GM21786 (cell line): ENCODE measurements around the gene PON3.
"Not testable (repeated sequence)": the region's sequence is repeated elsewhere in the genome, so short reads cannot be mapped to it uniquely, and the experiment has no call there.

Source experiments
- ATAC-seq: cut with Tn5 transposase; IDR thresholded peaks from one replicate; pipeline ENCODE4 v1.9.1; 2021; ENCODE audit not compliant: unreplicated experiment

The PON3 gene

DNA sequence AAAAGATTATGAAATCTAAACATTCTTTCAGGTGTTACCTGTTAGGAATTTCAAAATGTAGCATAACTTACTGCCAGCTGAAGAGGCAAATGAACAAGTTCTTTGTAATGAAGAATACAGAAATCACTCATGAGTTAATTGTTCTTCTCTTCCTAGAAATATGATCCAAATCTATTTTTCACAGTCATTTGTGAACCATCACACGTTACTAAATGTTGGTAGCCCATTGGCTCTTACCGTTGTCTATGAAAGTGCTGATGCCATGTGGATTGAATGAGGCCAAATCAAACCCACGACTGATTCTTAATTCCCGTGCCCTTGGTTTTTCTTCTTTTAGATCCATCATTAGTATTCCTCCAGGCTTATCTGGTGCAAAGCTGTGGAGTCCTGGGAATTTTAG is 15.9 kb upstream of the PON3 start:
- no peak for ATAC-seq

DNA sequence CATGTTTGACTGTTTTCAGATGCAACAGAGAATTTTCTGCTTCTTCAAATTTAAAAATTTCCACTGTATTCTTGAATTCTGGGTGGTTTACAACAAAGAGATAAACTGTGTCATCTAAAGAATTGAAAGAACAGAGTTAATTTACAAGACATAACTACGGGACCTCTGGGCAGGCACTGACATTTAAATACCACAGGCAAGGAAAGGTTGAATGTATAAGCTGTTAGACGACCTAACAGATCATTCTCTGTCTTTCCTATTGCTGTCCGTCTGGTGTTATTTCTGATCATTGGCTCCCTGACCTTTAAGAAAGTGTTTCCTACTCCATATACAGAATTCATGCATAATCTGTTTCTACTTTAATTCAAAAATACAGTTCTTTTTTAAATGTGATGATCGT is 15.5 kb upstream of the PON3 start:
- no peak for ATAC-seq

DNA sequence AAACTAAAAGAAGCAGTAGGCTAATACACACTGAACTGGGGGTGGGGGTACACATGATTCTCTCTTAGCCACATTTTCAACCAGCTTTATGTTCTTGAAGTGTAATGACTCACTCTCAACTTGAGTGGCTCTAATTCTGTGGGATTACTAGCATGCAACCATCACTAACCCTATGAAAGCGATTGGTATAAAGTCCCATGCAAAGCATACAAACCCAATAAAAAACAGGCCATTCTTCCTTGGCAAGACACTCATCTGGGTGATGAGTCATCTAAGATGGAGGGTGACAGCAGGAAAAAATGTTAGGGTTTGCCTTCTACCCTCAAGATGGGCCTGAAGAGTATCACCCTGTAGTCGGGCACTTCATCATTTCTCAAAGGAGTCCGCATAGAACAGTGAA is 14.9 kb upstream of the PON3 start:
- no peak for ATAC-seq

DNA sequence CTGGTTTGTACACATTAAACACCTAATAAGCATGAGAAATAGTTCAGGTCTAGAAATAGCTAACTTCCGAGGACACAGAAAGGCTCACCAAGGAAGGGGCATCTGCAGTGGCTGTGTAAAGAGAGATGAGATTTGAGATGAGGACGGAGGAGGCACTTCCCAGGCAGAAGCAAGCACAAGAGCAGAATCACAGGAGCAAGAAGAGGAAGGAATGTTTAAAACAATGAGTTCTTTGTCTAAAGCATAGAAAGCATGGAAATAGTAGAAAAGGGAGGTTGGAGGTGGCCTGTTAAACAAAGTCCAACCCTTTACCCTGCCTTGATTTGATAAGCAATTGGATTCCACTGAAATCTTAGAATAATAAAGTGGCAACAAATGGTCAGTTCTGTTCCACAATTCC is 11.6 kb upstream of the PON3 start:
- no peak for ATAC-seq

DNA sequence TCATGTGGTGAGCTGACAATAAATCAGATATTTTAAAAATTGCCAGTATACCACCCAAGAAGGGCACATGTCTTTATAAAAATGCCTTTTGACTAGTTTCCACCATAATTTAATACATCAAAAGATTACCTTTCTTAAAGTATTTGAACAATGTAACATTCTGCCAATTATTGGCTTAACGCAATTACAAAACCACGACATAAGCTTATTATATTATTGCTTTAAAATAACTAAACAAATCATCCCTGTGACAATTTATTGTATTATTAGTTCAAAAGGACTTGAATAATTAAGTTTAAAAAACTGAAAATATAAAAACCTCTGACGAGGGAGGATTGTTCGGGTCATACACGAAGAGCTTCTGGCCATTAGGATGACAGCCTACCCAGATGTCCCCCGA is 9.6 kb upstream of the PON3 start:
- no peak for ATAC-seq

DNA sequence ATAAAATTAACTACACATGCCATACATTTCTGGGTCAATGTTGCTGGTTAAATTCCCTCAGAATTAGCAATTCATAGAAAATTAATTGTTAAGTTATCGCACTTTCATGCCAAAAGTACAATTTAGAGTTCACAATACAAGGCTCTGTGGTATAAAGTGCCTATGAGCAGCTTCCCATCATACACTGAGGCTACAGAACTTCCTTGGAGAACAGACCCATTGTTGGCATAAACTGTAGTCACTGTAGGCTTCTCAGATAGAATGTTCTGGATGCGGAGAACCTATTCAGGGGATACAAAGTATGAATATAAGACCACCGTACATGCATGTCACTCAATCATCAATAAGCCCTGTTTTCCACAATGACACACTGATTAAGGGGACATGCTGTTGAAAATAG is 9.0 kb upstream of the PON3 start:
- ATAC-seq, result no peak

DNA sequence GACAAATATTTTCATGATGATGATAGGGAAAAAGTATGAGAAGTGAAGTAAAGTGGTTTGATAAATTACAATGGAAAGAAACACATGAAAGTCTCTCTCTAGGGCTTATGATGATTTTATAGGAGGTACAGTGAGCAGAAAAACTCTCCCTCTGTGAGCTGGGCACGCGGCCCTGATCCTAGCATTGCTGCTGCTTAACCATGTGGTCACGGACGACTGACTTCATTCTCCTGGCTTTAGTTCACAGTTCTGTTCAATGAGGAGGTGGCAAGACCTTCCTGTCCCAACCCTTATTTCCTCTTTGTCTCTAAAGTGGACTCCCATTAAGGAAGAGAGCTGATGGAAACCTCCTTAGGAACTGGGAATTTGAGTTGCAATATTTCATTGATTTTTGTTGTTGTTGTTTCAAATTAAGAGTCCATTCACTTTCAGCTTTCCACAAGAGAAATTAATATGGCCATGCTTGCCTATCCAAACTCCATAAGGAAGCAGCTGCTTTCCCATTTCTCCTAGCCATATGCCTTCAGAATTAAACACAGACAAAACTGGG is 8.2 kb upstream of the PON3 start:
- no peak for ATAC-seq

DNA sequence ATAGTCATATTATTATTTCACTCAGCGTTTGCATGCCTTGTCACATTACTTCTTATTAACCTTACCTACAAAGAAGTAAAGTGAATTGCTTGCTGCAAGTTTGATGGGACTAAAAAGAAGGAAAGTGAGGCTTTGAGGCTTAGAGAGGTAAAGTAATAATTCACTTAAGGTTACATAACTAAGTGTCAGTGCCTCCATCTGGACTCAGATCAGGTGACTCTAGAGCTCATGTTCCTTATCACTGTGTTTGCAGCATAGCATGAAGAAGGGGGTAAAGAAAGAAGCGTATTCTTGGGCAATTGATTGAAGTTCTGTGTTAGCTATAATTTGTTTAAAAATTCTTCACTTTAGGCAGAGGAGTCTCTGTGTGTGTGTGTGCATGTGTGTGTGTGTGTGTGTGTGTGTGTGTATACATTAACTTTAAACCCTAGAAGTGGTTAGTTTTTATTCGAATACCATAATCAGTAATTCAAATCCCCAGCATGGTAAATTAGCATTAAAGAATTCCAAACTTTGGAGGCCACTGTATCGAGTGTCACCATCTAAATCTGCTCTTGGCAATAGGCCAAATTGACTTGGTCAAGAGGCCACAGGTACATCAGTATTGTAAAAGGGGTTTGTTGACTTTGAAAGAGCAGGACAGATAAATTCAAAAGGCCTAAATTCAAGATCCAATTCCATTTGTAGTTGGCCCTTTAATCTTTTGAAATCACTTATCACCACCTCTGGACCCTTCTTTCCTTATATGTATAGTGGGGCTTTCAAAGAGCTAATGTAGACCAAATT is 2.2 kb upstream of the PON3 start:
- ATAC-seq, result no peak

DNA sequence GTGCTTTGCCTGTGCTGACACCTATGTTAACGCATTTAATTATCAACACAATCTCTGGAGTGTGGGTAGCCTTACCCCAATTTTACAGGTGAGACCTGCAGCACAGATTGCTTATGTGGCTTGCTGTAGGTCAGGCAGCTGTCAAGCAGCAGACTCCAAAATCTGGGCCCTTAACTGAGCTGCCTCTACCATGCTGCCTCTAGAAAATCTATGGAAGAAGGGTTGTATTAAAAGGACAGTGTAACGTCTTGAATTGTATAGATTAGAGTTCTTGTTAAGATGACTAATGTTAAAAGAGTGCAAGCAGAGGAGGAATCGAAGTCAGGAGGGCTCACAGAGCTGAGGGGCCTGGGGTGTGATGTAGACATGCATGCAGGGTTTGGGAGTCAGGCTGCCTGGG is 1.2 kb upstream of the PON3 start:
- no peak for ATAC-seq

DNA sequence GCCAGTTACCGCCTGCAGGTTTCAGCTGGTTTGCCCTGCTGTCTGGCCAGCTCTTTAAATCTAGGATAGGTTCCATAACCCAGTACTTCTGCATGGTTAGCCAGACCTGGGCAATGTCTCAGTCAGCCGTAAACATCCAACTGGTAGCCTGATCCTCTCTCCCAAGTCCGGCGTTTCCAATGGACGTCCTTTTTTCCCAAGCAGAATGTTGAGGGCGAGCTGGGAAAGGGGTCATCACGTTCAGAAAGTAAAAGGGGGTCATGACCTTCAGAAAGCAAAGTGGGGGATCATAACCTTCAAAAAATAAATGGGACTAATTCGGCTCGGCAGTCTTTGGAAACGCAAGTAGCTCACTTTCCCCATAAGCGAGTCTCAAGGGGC is 430 bp downstream of the PON3 start:
- ATAC-seq, result no peak

DNA sequence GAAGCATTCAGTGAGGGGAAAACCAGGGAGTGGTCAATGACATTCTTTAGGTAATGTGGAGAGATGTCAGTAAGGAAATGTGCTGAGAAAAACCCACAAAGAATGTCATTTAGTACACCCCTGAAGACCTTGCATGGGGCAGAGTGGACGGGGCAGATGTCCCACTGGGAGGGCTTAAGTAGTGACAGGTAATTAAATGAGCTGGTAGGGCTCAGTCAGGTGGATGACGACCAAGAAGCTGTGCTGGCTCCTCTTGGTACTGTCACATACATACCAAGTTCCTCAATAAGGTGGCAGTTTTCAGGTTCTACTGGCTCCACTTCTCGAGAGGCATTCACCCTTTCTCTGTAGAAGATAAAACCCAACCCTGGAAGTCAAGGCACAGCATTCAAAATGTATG is 1.8 kb downstream of the PON3 start:
- ATAC-seq, result no peak

DNA sequence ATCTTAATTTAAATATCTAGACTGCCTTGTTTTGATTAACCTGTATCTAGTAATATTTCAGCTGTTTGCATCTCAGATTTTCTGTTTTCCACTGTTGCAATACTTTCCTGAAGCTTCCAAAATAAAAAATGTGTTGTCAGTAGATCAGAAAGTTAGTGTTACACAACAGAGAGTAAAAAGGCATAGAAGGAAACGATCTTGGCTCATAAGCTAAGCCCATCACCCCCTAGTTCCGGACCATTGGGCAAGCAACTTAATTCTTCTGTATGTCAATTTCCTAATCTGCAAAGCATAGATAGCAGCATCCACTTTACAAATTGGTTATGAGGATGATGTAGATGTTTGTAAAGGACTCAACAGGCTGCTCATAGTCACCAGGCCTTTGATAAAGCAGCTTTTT is 4.4 kb downstream of the PON3 start:
- ATAC-seq, result no peak

DNA sequence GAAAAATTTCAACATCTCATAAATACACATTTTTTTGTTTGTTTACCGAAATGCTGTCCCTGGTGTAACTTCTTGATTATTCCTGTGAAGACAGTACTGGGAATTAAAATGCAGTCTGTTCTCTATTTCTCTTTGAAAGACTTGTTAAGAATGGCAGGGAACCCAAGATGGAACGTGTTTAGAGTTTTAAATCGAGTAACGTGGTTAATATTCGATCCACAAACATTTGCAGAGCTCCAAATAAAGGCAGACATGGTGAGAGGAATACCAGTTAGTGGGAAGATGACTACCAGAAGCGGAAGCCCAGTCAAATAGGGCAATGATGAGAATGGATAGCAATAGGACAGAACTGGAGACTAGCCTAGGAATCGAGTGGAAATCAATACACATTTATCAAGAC is 6.7 kb downstream of the PON3 start:
- ATAC-seq, result no peak

DNA sequence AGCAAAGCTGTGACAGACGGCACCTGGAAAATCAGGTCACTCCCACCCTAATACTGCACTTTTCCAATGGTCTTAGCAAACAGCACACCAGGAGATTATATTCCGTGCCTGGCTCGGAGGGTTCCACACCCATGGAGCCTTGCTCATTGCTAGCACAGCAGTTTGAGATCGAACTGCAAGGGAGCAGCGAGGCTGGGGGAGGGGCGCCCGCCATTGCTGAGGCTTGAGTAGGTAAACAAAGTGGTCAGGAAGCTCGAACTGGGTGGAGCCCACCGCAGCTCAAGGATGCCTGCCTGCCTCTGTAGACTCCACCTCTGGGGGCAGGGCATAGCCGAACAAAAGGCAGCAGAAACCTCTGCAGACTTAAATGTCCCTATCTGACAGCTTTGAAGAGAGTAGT is 16.7 kb downstream of the PON3 start:
- ATAC-seq, result not testable (repeated sequence)

DNA sequence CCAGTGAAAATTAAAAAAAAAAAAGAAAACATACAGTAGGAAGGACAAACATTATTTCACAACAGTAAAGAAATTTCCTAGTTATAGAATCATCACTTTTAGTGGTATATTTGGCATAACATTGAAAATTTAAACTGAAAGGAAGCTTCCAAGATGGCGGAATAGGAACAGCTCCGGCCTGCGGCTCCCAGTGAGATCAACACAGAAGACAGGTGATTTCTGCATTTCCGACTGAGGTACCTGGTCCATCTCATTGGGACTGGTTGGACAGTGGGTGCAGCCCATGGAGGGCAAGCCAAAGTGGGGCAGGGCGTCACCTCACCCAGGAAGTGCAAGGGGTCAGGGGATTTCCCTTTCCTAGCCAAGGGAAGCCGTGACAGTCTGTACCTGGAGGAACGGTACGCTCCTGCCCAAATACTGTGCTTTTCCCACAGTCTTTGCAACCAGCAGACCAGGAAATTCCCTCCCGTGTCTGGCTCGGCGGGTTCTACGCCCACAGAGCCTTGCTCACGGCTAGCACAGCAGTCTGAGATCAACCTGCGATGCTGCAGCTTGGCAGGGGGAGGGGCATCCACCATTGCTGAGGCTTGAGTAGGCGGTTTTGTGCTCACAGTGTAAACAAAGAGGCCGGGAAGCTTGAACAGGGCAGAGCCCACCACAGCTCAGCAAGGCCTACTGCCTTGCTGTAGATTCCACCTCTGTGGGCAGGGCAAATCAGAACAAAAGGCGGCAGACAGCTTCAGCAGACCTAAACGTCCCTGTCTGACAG is 19.4 kb downstream of the PON3 start:
- ATAC-seq, result no peak

DNA sequence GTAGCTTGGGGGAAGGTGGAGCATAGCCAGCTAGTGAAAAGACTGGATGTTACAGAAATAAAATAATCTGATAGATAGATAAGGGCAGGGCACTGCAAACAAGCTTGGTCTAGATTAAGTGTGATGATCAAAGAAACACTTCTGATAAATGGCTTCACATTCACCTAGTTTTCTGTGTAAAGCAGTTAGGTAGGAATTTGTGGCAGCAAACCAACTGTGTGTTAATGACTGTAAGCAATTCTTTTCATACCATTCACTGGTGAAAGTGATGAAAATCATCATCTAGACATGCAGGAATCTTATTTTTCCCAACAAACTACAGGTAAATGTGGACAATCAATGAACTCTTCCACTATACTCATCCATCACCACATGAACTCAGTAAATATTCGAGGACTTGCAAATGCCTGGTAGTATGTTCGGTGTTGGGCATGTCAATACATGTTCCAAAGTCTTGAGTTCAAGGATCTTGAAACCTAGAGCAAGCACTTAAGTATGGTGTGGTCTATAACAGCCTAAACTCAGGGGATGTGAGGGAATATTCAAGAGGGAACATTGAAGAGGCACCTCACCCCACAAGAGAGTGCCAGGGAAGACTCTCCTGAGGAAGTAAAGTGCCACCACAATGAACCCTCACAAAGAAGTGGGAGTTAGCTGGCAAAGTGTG is 20.5 kb downstream of the PON3 start:
- ATAC-seq, result no peak

DNA sequence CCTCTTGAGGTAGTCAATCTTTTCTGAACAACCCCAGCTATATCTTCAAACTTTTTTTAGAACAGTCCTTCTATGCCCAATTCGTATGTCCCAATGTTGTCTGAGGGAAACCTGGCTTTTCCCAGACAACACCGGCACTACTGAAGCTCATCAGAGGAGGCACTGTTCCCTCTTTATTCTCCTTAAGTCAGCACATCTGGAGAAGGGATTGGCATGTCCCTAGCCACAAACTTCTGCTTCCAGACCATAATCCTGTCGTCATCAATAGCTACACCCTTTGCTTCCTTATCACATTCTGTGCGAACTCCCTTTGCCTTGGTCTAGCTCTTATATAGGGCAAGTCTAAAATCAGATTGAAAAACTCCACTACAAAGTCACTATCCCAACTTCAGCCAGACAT is 22.9 kb downstream of the PON3 start:
- ATAC-seq, result no peak

DNA sequence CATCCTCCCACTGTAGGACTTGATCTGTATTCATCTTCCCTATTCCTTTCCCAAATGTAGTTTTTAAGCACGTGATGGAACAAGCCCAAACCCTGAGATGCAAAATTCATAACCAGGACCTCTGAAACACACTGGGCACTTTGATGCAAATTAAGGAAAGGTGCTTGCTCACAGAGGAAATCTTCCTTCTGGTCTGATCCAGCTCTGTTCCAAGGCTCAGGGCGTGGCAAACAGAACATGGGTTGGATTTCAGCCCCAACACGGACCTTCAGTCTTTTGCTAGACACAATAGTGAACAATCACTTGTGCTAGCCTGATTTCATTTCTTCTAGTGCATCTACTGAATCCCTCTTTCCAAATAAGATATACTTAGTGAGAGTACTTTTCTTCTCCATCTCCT is 27.9 kb downstream of the PON3 start:
- ATAC-seq, result no peak

DNA sequence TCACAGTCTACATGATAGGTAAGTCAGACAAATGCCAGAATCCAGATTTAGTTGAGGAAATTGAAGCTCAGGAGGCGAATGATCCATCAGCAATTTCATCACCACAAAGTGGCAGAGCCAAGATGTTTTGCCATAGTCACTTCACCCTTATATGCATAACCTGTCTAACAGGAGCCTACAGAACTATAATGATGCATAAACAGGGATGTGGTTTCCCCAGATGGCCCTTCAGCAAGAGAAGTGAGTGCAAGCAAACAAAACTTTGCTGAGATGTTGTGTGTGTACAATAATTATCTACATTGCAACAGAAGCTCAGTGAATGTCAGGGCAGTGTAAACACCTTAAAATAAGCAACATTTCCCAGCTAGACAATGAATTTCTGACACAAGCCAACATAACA is 28.6 kb downstream of the PON3 start:
- ATAC-seq, result no peak

DNA sequence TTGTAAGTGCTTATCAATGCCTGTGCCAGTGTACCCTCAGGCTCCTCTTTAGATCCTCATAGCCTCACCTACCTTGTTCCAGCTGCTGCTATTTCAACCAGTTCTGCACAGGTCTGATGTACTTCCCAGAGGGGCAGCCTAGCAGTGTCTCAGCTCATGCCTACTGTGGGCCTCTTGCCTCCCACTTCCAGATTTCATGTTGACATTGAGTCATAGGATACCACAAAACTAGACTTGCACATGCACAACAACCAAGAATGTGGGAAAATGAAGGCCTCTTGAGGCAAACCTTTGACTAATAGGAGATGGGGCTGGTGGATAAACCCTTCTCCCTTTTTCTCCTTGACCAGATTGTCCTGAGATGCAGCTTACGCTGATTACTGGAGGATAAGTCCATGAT is 31.0 kb downstream of the PON3 start:
- no peak for ATAC-seq

DNA sequence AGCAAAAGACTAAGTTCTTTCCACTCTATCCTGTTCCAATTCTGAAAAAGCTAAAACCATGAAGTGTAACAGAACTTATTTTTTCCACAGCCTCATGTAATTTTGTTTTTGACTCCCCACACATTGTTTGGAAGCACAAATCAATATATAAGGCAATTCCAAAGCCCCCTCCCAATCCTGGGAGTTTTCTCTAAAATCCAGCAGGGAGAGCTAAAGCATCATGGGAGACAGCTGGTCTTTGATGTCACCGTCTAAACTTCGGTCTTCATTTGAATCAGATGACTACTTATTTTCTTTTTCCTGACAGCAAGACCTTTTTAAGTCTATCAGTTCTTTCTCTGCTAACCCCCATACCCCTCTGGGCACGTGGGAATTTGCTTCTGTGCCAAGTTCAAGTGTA is 38.6 kb downstream of the PON3 start:
- no peak for ATAC-seq
